HG03432 (cell line): Measurements from ENCODE around the gene FOXI2.

Experiments used
- ATAC-seq: cut with Tn5 transposase; IDR thresholded peaks from one replicate; pipeline ENCODE4 v1.9.1; 2021; ENCODE audit warnings: mild to moderate bottlenecking, moderate library complexity; ENCODE audit not compliant: unreplicated experiment

FOXI2 gene

GRCh38 chr10:127736915-127737562 lies at the start of gene FOXI2:
TSS of gene FOXI2 (plus strand) at chr10:127737185. CDS start at chr10:127737274, 89 bp downstream.
- no peak for ATAC-seq

GRCh38 chr10:127687548-127687947 lies 49.4 kb upstream of the FOXI2 start:
- ATAC-seq, result no peak

GRCh38 chr10:127690176-127690835 lies 46.7 kb upstream of the FOXI2 start:
- no peak for ATAC-seq

- peak; percentile 90 for ATAC-seq
Measured at GRCh38 chr10:127694580-127695193, 42.3 kb upstream of the FOXI2 start.

GRCh38 chr10:127695431-127695830 lies 41.6 kb upstream of the FOXI2 start:
- no peak for ATAC-seq

- no peak for ATAC-seq
Measured at GRCh38 chr10:127698886-127699285, 38.1 kb upstream of the FOXI2 start.

- no peak for ATAC-seq
Measured at GRCh38 chr10:127699311-127699710, 37.7 kb upstream of the FOXI2 start.

- no peak for ATAC-seq
Measured at GRCh38 chr10:127702271-127702670, 34.7 kb upstream of the FOXI2 start.

- ATAC-seq, result no peak
Measured at GRCh38 chr10:127715249-127715648, 21.7 kb upstream of the FOXI2 start.

GRCh38 chr10:127715782-127716378 lies 21.1 kb upstream of the FOXI2 start:
- no peak for ATAC-seq

- peak; percentile 62 for ATAC-seq
Measured at GRCh38 chr10:127720142-127720541, 16.8 kb upstream of the FOXI2 start.

GRCh38 chr10:127720903-127721302 lies 16.1 kb upstream of the FOXI2 start:
- no peak for ATAC-seq

- ATAC-seq, result no peak
Measured at GRCh38 chr10:127734753-127735152, 2.2 kb upstream of the FOXI2 start.

- ATAC-seq, result no peak
Measured at GRCh38 chr10:127735156-127735555, 1.8 kb upstream of the FOXI2 start.

GRCh38 chr10:127735723-127736221 lies 1.2 kb upstream of the FOXI2 start:
- ATAC-seq, result no peak

GRCh38 chr10:127736222-127736914 lies 617 bp upstream of the FOXI2 start:
- ATAC-seq, result no peak

GRCh38 chr10:127737563-127738511 lies 852 bp downstream of the FOXI2 start:
- ATAC-seq, result peak; percentile 9

GRCh38 chr10:127738512-127739424 lies 1.8 kb downstream of the FOXI2 start:
- ATAC-seq, result peak; percentile 69

- ATAC-seq, result no peak
Measured at GRCh38 chr10:127739908-127740307, 2.9 kb downstream of the FOXI2 start.
